ENCODE results near the gene AMER3. TPM values are rescaled to one million over a fixed set of nuclear protein-coding genes. Genes with fewer than 3 reads are reported as not detected.

Gene AMER3
- total RNA-seq, 2 experiments from 2014 or later: not detected

DNA sequence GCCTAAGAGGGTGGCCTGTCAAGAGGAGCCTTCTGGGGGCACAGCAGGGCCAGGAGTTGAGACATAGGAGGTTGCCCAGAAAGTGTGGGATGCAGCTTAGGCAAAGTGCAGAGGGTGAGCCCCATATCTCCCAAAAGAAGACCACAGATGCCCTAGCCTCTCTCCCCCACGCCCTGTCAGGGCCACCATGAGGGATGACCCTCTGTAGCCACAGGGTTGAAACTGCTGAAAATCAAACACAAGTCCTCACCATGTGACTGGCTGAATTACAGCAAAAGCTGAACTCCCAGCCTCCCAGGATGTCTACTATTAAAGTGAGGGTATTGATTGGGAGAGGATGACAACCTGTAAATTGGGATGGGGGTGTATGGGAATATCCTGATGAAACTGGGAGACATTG, 44.0 kb downstream of the AMER3 start:
- intact Hi-C loops (cut with micrococcal nuclease; ENCODE audit: unreplicated experiment): no loop called here
- no TSS peak for BruUV-seq (replicated peaks)
- no peak overlapping the region for H3K27ac ChIP-seq (ENCODE audit: low read depth, low read length, poor library complexity, severe bottlenecking)
- H3K4me2 ChIP-seq (ENCODE audit: low read length): no peak overlapping the region
- no peaks in the 10 kb centered on the region for H3K9me3 ChIP-seq (ENCODE audit: low read length)
- no peak for DNase-seq (ENCODE audit: low spot score)
- POLR2A ChIA-PET: interaction anchor here (0.6 kb wide), 1 partner anchor 830 kb away, joined by 5 read pairs; no protein-coding TSS in a partner anchor
- H3K36me3 ChIP-seq (ENCODE audit: insufficient read depth, low read length): no peaks in the 10 kb centered on the region
- TF ChIP-seq EZH2phosphoT487 (IDR thresholded peaks at IDR 0.05; ENCODE audit: borderline replicate concordance, low read depth, low read length): no peak
- TF ChIP-seq, protein P1, sequence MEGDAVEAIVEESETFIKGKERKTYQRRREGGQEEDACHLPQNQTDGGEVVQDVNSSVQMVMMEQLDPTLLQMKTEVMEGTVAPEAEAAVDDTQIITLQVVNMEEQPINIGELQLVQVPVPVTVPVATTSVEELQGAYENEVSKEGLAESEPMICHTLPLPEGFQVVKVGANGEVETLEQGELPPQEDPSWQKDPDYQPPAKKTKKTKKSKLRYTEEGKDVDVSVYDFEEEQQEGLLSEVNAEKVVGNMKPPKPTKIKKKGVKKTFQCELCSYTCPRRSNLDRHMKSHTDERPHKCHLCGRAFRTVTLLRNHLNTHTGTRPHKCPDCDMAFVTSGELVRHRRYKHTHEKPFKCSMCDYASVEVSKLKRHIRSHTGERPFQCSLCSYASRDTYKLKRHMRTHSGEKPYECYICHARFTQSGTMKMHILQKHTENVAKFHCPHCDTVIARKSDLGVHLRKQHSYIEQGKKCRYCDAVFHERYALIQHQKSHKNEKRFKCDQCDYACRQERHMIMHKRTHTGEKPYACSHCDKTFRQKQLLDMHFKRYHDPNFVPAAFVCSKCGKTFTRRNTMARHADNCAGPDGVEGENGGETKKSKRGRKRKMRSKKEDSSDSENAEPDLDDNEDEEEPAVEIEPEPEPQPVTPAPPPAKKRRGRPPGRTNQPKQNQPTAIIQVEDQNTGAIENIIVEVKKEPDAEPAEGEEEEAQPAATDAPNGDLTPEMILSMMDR (conservative IDR thresholded peaks at IDR 0.05; ENCODE audit: low read length): no peak
- no peaks in the 10 kb centered on the region for H4K20me1 ChIP-seq (ENCODE audit: insufficient read depth, low read length)
- no peaks in the 10 kb centered on the region for H3K79me2 ChIP-seq (ENCODE audit: insufficient read depth, low read depth, low read length)
- H3K9me2 ChIP-seq (ENCODE audit: insufficient read depth, low read length): no peaks in the 10 kb centered on the region
- CTCF ChIA-PET (ENCODE audit: unreplicated experiment): interaction anchor here (0.5 kb wide), 1 partner anchor 74 kb away, joined by 3 read pairs; no protein-coding TSS in a partner anchor
- H3K4me3 ChIP-seq (ENCODE audit: low read depth, low read length, poor library complexity, severe bottlenecking): no peak overlapping the region
- H3K4me1 ChIP-seq (ENCODE audit: insufficient read depth, low read length, poor library complexity, severe bottlenecking): no peaks in the 10 kb centered on the region
- no peak overlapping the region for H2AFZ ChIP-seq (ENCODE audit: low read length)

DNA sequence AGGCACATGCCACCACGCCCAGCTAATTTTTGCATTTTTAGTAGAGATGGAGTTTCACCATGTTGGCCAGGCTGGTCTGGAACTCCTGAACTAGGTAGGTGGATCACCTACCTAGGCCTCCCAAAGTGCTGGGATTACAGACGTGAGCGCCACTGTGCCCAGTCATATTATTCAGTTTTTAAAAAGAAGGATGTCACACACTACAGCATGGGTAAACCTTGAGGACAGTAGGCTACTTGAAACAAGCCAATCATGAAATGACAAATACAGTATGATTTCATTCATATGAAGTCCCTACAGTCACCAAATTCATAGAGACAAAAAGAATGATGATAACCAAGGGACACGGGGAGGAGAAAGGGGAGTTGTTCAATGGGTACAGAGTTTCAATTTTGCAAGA, 50.3 kb downstream of the AMER3 start:
- H3K36me3 ChIP-seq (ENCODE audit: insufficient read depth, low read length): no peaks in the 10 kb centered on the region
- no peak overlapping the region for H3K27ac ChIP-seq (ENCODE audit: low read depth, low read length, poor library complexity, severe bottlenecking)
- H3K79me2 ChIP-seq (ENCODE audit: insufficient read depth, low read depth, low read length): no peaks in the 10 kb centered on the region
- intact Hi-C loops (cut with micrococcal nuclease; ENCODE audit: unreplicated experiment): no loop called here
- BruUV-seq (replicated peaks): no TSS peak
- no peak overlapping the region for H3K4me2 ChIP-seq (ENCODE audit: low read length)
- H4K20me1 ChIP-seq (ENCODE audit: insufficient read depth, low read length): no peaks in the 10 kb centered on the region
- H2AFZ ChIP-seq (ENCODE audit: low read length): no peak overlapping the region
- H3K4me3 ChIP-seq (ENCODE audit: low read depth, low read length, poor library complexity, severe bottlenecking): no peak overlapping the region
- H3K9me2 ChIP-seq (ENCODE audit: insufficient read depth, low read length): no peaks in the 10 kb centered on the region
- TF ChIP-seq, protein P1 (conservative IDR thresholded peaks at IDR 0.05; ENCODE audit: low read length): no peak
- no peak for TF ChIP-seq EZH2phosphoT487 (IDR thresholded peaks at IDR 0.05; ENCODE audit: borderline replicate concordance, low read depth, low read length)
- H3K9me3 ChIP-seq (ENCODE audit: low read length): no peaks in the 10 kb centered on the region
- H3K4me1 ChIP-seq (ENCODE audit: insufficient read depth, low read length, poor library complexity, severe bottlenecking): no peaks in the 10 kb centered on the region
- ChIA-PET CTCF (ENCODE audit: unreplicated experiment) (no interaction called here), POLR2A (no interaction called here)
- no peak for DNase-seq (ENCODE audit: low spot score)

DNA sequence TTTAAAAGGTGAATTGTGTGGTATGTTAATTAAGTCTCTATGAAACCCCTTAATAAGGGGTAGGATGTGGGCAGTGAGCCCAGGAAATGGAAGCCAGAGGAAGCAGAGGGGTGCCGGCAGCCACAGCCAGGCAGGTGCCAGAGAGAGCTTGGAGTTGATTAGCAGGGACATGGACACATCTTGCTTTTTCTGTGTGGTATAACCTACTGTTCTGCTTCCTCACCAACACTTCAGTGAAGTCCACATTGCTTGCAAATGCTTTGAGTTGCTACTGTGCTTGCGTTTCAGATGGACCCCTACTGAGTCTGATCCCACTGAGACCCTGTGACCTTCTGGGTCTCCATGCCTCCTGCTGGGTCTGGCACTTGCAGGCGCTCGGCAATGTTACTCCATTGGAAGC, 51.0 kb downstream of the AMER3 start:
- Histone ChIP-seq H3K4me3 (ENCODE audit: low read depth, low read length, poor library complexity, severe bottlenecking) (no peak overlapping the region), H2AFZ (ENCODE audit: low read length) (no peak overlapping the region), H3K4me1 (ENCODE audit: insufficient read depth, low read length, poor library complexity, severe bottlenecking) (no peaks in the 10 kb centered on the region), H3K27ac (ENCODE audit: low read depth, low read length, poor library complexity, severe bottlenecking) (no peak overlapping the region), H4K20me1 (ENCODE audit: insufficient read depth, low read length) (no peaks in the 10 kb centered on the region), H3K79me2 (ENCODE audit: insufficient read depth, low read depth, low read length) (no peaks in the 10 kb centered on the region), H3K9me2 (ENCODE audit: insufficient read depth, low read length) (no peaks in the 10 kb centered on the region), H3K9me3 (ENCODE audit: low read length) (no peaks in the 10 kb centered on the region), H3K4me2 (ENCODE audit: low read length) (no peak overlapping the region), H3K36me3 (ENCODE audit: insufficient read depth, low read length) (no peaks in the 10 kb centered on the region)
- intact Hi-C loops (cut with micrococcal nuclease; ENCODE audit: unreplicated experiment): no loop called here
- no peak for TF ChIP-seq EZH2phosphoT487 (IDR thresholded peaks at IDR 0.05; ENCODE audit: borderline replicate concordance, low read depth, low read length)
- TF ChIP-seq, protein P1 (conservative IDR thresholded peaks at IDR 0.05; ENCODE audit: low read length): no peak
- BruUV-seq (replicated peaks): no TSS peak
- no peak for DNase-seq (ENCODE audit: low spot score)
- ChIA-PET CTCF (ENCODE audit: unreplicated experiment) (no interaction called here), POLR2A (interaction anchor here (0.7 kb wide), 1 partner anchor 20 kb away, joined by 4 read pairs; no protein-coding TSS in a partner anchor)

Data from OCI-LY7 (cell line).